HepG2 (cell line): ENCODE measurements around the gene UNC5CL. TPM values are rescaled to one million over a fixed set of nuclear protein-coding genes. Genes with fewer than 3 reads are reported as not detected.
A peak's percentile ranks its signal among the peaks of the same experiment; 100 is the strongest.

Experiments used
- AKAP8 ChIP-seq: sonication (generic); formaldehyde crosslinking; IDR thresholded peaks from 2 replicates; pipeline ENCODE4 v1.5.1; 2020; ENCODE audit warnings: mild to moderate bottlenecking, missing genetic modification reagents
- ERF ChIP-seq: IDR thresholded peaks from 2 replicates; pipeline ENCODE4 v1.6.1; 2018; ENCODE audit warnings: missing biosample characterization, missing genetic modification reagents
- HDAC2 ChIP-seq: sonication (generic); formaldehyde crosslinking; IDR thresholded peaks from 2 replicates; pipeline ENCODE4 v1.4.0; 2020; ENCODE audit warnings: missing genetic modification reagents
- HMG20A ChIP-seq: IDR thresholded peaks from 2 replicates; pipeline ENCODE4 v1.6.1; 2016; ENCODE audit warnings: borderline replicate concordance
- HNF4G ChIP-seq, 2 experiments: sonication (generic) in 1 of 2; formaldehyde crosslinking in 1 of 2; IDR thresholded peaks; 2 replicates each; pipeline versions ENCODE4 v1.4.0 to v1.6.1; 2011 to 2020; ENCODE audit warnings: borderline replicate concordance in 2 of 2, low read depth in 2 of 2, mild to moderate bottlenecking in 2 of 2, low read length in 1 of 2, missing genetic modification reagents in 1 of 2, moderate library complexity in 1 of 2
- MATR3 ChIP-seq: sonication (generic); formaldehyde crosslinking; IDR thresholded peaks from 2 replicates; pipeline ENCODE4 v1.4.0; 2020; ENCODE audit warnings: missing genetic modification reagents
- NR3C1 ChIP-seq: sonication (generic); formaldehyde crosslinking; IDR thresholded peaks from 2 replicates; pipeline ENCODE4 v1.4.0; 2020; ENCODE audit warnings: missing genetic modification reagents
- PAWR ChIP-seq: sonication (generic); formaldehyde crosslinking; IDR thresholded peaks from 2 replicates; pipeline ENCODE4 v1.4.0; 2020; ENCODE audit warnings: missing genetic modification reagents, mild to moderate bottlenecking, borderline replicate concordance
- POGZ ChIP-seq: sonication (generic); formaldehyde crosslinking; IDR thresholded peaks from 2 replicates; pipeline ENCODE4 v1.4.0; 2020; ENCODE audit warnings: mild to moderate bottlenecking, missing genetic modification reagents
- RAD21 ChIP-seq: fragments of 450-650 bp; formaldehyde crosslinking; IDR thresholded peaks from 2 replicates; pipeline ENCODE4 v1.5.0; 2020; ENCODE audit warnings: mild to moderate bottlenecking
- RBAK ChIP-seq: sonication (generic); formaldehyde crosslinking; IDR thresholded peaks from 2 replicates; pipeline ENCODE4 v1.5.1; 2020; ENCODE audit warnings: mild to moderate bottlenecking, missing genetic modification reagents
- SNRNP70 ChIP-seq: fragments of 200-400 bp; formaldehyde crosslinking; IDR thresholded peaks from 2 replicates; pipeline ENCODE4 v1.6.1; 2017; ENCODE audit warnings: mild to moderate bottlenecking, low read depth, low read length, moderate library complexity
- THAP11 ChIP-seq: IDR thresholded peaks from 2 replicates; pipeline ENCODE4 v1.6.1; 2016; ENCODE audit warnings: missing biosample characterization, missing genetic modification reagents
- ZFP36L2 ChIP-seq: sonication (generic); formaldehyde crosslinking; IDR thresholded peaks from 2 replicates; pipeline ENCODE4 v1.4.0; 2020; ENCODE audit warnings: missing genetic modification reagents
- ZNF207 ChIP-seq: fragments of 450-650 bp; IDR thresholded peaks from 2 replicates; pipeline ENCODE4 v1.6.1; 2016; ENCODE audit warnings: antibody characterized with exemption, borderline replicate concordance
- ZNF225 ChIP-seq: sonication (generic); formaldehyde crosslinking; IDR thresholded peaks from 2 replicates; pipeline ENCODE4 v1.4.0; 2020; ENCODE audit warnings: mild to moderate bottlenecking, missing genetic modification reagents
- ZNF652 ChIP-seq: IDR thresholded peaks from 2 replicates; pipeline ENCODE4 v1.6.1; 2016; ENCODE audit warnings: low read depth, borderline replicate concordance
- polyA plus RNA-seq, 8 experiments: library from polyadenylated mRNA; depleted of rRNA in 3 of 8; stranded (reverse) in 7 of 8; unstranded in 1 of 8; fragments of >200 nt; fragmentation: Illumina TruSeq in 4 of 8; extraction: Trizol in 4 of 8; gene quantifications; 2 replicates each; pipeline versions ENCODE4 v1.2.1 to v1.2.3, GENCODE V29; 2011 to 2016; ENCODE audit warnings: low read depth in 4 of 8, missing spikeins in 1 of 8, mixed read lengths in 1 of 8; ENCODE audit not compliant: insufficient read depth in 1 of 8
- total RNA-seq, 5 experiments: library from RNA; depleted of rRNA; stranded (reverse); fragments of >200 nt; fragmentation: Illumina TruSeq; extraction: Trizol; gene quantifications; 2 replicates each; pipeline ENCODE4 v1.2.3, GENCODE V29; 2016; ENCODE audit warnings: low read depth in 1 of 5
- TF ChIP-seq, protein P1 (sequence below), 2 experiments: sonication (generic) in 1 of 2; formaldehyde crosslinking in 1 of 2; IDR thresholded peaks; 2 replicates each; pipeline versions ENCODE4 v1.4.0 to v1.6.1; 2016 to 2020; ENCODE audit warnings: borderline replicate concordance in 1 of 2, low read depth in 1 of 2, mild to moderate bottlenecking in 1 of 2, missing genetic modification reagents in 1 of 2
- TF ChIP-seq, protein P2 (sequence below): IDR thresholded peaks from 2 replicates; pipeline ENCODE4 v1.6.1; 2012; ENCODE audit warnings: low read length, improper control_type of control experiment
- TF ChIP-seq, protein P3 (sequence below): sonication (generic); formaldehyde crosslinking; IDR thresholded peaks from 2 replicates; pipeline ENCODE4 v1.8.1; 2023; ENCODE audit warnings: mild to moderate bottlenecking, inconsistent platforms, moderate library complexity, missing genetic modification reagents, borderline replicate concordance

UNC5CL gene
- total and polyA plus RNA-seq, 2 of the 13 experiments (the other 11 are each of a cell fraction or from before 2014, with no cell fraction given): 2.4 to 2.5 TPM

DNA sequence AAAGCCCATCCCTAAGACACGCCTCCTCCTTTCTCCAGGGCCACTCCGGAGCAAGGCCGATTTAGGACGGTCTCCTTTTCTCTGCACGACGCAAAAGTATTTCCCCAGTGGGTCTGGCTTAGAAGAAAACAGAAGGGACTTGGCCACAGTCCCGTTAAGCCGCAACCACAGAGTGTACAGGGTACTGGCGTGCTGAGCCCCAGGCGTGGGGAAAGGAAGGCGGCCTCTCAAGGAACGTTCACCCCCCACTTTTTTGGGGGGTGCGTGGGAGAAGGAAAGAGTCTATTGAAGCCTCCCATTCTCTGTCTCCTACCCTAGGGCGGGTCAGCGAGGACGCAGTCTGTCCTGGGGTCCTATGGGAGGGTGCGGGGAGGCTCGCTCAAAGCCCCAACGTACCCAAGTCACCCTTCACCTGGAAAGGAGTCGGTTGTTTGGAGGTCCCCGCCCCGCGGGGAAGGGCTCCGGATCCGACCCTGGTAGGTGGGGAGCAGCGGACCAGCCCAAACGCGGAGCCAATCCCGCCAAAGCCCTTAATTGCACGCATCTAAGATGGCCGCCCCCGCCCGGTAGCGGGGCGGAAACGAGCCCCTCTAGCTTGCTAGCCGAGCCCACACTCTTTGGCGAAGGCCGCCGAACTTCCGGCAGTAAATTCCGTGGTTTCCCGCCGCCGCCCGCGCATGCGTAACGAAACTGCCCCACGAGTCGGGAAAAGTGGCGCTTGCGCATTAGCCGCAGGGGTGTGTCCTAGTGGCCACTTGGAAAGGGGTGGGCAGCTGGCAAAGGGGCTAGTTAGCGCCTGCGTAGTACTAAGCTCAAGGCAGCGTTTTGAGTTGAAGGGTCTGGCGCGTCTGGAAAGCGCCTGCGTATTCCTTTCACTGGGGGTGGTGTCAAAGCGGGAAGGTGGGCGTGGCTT lies 33.2 kb upstream of the UNC5CL start, which contains the start of gene OARD1 (continued):
- TF ChIP-seq ZNF207 (no peak), PAWR (CRISPR knock-in tag) (no peak), ZFP36L2 (CRISPR knock-in tag) (no peak), RAD21 (CRISPR knock-in tag) (peak; percentile 31; the same call in 1 of the 2 replicates), ZNF652 (CRISPR knock-in tag) (no peak), THAP11 (CRISPR knock-in tag) (peak; percentile 93), HNF4G (IDR thresholded peaks at IDR 0.05; ENCODE audit: borderline replicate concordance, low read depth, low read length) (no peak), HNF4G (CRISPR knock-in tag; IDR thresholded peaks at IDR 0.05; ENCODE audit: borderline replicate concordance, low read depth) (peak; percentile 79; the same call in 1 of the 2 replicates), POGZ (CRISPR knock-in tag) (peak; percentile 87; the same call in 1 of the 2 replicates), MATR3 (no peak), ZNF225 (peak; percentile 89; the same call in 1 of the 2 replicates), SNRNP70 (no peak), HMG20A (CRISPR knock-in tag) (no peak; the same call in none of the 2 replicates), NR3C1 (CRISPR knock-in tag) (no peak), HDAC2 (CRISPR knock-in tag) (no peak; the same call in 1 of the 2 replicates), AKAP8 (CRISPR knock-in tag) (0 out of 2 replicates have a peak, but pooled peaks have one; percentile 55), RBAK (0 out of 2 replicates have a peak, but pooled peaks have one; percentile 40), ERF (CRISPR knock-in tag) (no peak)
- TF ChIP-seq, protein P1, sequence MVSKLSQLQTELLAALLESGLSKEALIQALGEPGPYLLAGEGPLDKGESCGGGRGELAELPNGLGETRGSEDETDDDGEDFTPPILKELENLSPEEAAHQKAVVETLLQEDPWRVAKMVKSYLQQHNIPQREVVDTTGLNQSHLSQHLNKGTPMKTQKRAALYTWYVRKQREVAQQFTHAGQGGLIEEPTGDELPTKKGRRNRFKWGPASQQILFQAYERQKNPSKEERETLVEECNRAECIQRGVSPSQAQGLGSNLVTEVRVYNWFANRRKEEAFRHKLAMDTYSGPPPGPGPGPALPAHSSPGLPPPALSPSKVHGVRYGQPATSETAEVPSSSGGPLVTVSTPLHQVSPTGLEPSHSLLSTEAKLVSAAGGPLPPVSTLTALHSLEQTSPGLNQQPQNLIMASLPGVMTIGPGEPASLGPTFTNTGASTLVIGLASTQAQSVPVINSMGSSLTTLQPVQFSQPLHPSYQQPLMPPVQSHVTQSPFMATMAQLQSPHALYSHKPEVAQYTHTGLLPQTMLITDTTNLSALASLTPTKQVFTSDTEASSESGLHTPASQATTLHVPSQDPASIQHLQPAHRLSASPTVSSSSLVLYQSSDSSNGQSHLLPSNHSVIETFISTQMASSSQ (IDR thresholded peaks at IDR 0.05; ENCODE audit: low read depth): no peak
- TF ChIP-seq, protein P1 (CRISPR knock-in tag; IDR thresholded peaks at IDR 0.05; ENCODE audit: borderline replicate concordance): peak; percentile 56; the same call in 1 of the 2 replicates
- TF ChIP-seq, protein P2, sequence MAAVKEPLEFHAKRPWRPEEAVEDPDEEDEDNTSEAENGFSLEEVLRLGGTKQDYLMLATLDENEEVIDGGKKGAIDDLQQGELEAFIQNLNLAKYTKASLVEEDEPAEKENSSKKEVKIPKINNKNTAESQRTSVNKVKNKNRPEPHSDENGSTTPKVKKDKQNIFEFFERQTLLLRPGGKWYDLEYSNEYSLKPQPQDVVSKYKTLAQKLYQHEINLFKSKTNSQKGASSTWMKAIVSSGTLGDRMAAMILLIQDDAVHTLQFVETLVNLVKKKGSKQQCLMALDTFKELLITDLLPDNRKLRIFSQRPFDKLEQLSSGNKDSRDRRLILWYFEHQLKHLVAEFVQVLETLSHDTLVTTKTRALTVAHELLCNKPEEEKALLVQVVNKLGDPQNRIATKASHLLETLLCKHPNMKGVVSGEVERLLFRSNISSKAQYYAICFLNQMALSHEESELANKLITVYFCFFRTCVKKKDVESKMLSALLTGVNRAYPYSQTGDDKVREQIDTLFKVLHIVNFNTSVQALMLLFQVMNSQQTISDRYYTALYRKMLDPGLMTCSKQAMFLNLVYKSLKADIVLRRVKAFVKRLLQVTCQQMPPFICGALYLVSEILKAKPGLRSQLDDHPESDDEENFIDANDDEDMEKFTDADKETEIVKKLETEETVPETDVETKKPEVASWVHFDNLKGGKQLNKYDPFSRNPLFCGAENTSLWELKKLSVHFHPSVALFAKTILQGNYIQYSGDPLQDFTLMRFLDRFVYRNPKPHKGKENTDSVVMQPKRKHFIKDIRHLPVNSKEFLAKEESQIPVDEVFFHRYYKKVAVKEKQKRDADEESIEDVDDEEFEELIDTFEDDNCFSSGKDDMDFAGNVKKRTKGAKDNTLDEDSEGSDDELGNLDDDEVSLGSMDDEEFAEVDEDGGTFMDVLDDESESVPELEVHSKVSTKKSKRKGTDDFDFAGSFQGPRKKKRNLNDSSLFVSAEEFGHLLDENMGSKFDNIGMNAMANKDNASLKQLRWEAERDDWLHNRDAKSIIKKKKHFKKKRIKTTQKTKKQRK: no peak
- TF ChIP-seq, protein P3, sequence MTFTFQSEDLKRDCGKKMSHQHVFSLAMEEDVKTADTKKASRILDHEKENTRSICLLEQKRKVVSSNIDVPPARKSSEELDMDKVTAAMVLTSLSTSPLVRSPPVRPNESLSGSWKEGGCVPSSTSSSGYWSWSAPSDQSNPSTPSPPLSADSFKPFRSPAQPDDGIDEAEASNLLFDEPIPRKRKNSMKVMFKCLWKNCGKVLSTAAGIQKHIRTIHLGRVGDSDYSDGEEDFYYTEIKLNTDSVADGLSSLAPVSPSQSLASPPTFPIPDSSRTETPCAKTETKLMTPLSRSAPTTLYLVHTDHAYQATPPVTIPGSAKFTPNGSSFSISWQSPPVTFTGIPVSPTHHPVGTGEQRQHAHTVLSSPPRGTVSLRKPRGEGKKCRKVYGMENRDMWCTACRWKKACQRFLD (CRISPR knock-in tag): 0 out of 2 replicates have a peak, but pooled peaks have one; percentile 74
